NCI-H345 (cell line): ENCODE data around the gene CEP128.
A peak's percentile ranks its signal among the peaks of the same experiment; 100 is the strongest.

Experiments used
- DNase-seq: peaks from one replicate; lab custom pipeline; 2025; lab: John Stamatoyannopoulos, UW

The CEP128 gene

DNA sequence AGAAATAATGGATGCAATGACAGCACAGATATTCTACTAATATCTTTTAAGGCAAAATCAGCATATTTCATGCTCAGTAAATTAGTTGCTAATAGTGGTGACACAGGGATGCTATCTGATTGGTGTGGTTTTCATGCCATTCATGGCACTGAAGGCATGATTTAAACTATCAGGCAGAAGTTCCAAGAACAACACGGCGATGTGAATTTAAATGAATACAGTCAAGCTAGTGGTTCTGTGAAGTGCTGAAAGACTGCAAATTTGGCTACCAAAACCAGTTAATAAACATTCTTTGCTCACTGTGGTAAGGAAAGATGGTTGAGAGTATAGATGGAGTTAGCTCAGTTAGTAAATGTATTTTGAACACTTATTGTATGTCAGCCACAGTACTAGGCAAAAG is 458.2 kb downstream of the CEP128 start:
- no peak for DNase-seq

DNA sequence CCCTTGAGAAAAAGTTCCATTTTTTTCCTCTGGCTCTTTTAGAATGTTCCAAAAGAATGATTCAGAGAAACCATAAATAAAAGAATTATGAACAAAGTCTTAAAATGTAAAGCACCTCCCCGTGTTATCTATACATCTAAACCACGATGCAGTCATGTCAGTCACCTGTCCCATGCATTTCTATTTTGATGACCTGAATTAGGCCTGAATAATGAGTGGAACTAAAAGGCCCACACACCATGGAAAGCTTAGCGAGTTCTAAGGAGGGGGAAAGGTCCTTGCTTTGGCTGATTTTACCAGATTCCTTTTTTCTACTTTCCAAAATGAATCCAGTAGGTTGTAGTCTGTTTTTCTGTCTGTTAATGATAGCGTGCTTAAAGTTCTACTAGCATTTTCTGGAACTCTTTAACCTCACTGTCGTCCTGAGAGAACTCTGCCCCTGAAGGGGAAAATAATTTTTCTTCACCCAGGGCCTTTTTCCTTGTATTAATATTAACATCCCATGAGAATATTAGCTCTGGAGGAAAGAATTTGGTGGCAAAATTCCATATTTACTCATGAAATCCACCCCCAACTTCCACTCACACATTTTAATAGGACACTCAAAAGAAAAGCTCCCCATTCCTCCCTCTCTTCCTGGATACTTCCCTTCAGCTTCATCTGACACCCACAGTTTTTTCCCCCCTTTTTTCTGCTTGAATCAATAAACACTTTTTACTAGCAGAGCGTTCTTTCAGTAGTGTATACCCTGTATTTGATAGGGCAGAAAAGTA is 464.0 kb downstream of the CEP128 start:
- DNase-seq: no peak

DNA sequence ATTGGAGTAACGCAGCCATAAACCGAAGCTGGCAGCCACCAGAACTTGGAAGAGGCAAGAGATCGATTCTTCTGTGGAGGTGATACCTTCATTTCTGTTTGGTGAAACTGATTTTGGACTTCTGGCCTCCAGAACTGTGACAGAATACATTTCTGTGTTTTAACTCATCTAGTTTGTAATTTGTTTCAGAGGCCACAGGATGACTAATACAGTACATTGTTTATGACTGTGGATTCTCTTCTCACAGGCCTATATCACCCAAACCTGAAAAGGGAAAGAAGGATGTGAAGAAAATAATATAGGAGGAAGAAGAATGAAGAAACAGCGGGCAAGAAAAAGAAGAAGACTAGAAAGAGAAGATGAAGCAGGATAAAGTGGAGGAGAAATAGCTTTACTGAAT is 466.5 kb downstream of the CEP128 start:
- DNase-seq: no peak

DNA sequence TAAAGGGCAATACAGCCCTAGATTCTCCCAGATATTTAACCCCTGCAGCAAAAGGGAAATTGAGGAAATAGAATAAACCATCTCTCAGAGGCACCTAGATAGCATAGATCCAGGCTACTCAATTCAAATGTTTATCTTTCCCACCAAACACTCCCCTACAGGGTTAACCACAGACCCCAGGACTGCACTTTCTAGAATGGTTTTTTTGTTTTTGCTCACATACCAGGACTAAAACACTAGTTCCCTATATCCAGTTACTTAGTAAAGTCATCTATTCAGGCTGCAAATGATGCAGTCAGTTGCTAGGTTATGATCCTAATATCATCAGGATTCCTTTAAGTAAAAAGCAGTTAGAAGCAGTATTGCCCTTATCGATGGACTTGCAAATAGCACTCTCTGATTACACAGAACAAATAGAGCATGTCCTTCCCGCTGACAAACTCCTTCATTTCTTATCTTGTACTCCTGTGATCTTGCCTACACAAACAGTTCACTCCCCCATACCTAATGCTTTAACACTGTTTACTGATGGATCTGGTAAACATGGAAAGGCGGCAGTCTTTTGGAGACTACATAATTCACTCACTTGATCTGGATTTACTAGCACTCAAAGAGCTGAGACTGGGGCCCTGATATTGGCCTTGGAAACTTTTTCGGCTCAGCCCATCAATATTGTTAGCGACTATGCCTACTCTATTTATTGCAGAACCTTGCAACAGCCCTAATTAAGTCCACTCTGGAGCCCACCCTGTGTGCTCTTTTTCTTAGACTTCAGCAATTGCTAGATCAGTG is 473.0 kb downstream of the CEP128 start:
- DNase-seq: peak; percentile 25

DNA sequence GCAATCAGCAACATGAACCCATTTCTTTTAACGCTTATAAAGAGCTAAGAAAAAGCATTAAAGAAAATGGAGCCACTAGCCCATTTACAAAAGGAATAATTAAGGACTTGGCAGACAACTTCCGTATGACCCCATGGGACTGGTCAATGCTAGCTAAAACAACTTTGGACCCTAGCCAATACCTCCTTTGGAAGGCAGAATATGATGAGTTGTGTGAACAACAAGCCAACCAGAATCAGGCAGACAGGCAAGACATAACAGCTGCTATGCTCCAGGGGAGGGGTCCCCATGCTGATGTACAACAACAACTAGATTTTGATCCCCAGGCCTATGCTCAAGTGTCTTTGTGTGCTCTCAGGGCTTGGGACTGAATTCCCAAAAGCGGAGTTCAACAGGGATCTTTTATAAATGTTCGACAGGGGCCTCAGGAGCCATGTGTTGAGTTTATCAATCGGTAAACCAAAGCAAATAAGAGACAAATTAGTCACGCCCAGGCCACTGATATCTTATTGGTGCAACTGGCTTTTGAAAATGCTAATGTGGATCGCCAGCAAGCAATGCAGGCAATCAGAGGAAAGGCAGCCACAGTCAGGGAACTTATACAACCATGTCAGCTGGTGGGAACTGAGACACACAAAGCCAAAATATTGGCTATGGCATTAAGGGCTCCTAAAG is 475.9 kb downstream of the CEP128 start:
- no peak for DNase-seq

DNA sequence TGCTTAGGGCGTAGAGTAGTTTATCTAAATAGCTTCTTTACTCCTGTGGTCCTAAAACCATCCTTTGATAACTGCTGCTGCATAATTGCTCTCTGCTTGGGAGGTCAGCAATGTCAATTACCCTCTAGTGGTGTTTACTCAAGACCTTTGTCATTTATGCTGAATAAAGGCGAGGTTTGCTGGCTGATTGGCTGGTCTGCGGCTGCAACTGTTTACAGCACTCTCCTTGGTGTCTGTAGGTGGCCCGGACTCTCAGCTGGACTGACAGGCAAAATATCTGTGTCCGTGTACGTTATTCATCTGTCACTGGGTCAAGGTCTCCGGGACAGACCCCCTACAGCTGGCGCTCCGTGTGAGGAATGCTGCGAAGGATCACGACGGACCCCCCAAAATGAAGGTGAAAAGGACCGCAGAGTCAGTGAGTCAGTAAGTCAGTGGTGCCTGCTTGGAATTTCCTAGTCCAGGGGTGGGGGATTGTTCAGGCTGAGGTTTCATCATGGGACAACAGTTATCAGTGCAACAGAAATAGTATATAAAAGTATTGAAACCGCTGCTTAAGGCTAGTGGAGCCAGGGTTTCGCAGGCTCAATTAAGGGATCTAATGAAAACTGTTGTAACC is 476.9 kb downstream of the CEP128 start:
- DNase-seq: no peak

DNA sequence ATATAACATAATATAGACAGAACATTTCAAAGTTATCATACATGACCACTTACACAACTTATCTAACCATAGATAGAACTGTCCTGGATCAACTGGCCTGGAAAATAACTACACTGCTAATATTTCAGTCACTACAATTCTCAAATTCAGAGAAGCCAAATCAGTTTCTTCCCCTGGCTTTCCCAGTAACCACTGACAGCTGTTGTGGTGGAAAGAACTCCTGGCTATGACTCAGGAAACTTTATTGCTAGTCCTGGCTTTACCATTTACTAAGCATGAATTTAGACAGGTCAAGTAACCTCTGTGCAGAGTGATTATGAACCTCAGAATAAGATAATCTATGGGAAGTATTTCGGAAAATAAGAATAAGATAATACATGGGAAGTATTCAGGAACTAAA is 485.3 kb downstream of the CEP128 start:
- no peak for DNase-seq

DNA sequence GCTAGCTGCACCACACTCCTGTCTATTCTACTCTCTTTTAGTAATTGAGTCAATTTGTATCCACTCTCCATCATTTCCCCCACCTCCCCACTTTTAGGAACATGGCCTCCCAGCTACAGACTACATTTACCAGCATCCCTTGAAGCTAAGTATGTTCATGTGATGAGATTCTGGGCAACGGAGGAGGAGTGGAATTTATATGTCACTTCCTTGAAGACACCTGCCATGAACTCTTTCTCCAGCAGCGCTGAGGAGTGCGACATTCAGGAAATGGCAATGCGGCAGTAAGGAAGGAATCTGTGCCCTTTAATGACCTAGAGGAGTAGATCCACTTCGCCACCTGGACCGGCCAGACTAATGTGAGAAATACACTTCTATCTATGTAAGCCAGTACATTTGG is 486.5 kb downstream of the CEP128 start:
- no peak for DNase-seq

DNA sequence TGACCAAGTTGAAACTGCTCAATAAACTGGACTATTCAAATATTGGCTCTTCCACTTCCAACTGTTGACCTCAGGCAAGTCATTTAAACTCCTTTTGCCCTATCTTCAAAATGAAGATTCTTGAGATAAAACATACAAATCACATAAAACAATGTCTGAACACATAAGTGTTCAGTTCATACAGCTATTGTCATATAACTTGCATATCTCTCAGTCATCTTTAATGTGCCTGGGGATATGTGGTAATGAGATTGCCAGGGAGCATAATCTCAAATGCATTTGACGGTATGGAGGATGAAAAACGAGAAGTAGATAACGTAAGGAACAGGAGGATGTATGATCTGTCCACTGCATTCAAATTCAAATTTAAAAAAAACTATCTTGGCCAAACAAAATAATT is 493.3 kb downstream of the CEP128 start:
- DNase-seq: no peak

DNA sequence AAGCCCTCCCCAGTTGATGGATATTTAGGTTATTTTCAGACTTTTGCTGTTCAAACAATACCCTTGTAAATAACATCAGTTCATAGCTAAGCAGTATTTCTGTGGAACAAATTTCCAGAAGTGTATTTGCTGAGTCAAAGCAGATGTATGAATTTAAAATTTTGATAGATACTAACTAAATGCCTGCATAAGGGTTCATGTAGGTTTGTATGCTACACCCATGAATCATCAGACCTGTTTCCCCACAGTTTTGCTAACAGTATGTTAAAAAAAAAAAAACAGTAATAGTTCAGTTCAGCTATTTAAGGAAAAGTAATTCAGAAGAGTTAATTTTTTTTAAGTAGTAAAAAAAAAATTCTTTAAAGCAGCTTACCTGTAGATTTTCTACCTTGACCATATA is 494.1 kb downstream of the CEP128 start:
- DNase-seq: no peak
